OCI-LY1 (cell line): ENCODE measurements around the gene PARN.

Experiments used
- H2AFZ ChIP-seq: fragments of 200-600 bp; sonication (generic), shearing (Covaris generic); 2 replicates; pipeline ENCODE4 v1.6.0; 2014; ENCODE audit warnings: antibody characterized with exemption, mild to moderate bottlenecking, low read length
- H3F3A ChIP-seq: fragments of 200-600 bp; sonication (generic), shearing (Covaris generic); 2 replicates; pipeline ENCODE4 v1.6.0; 2014; ENCODE audit warnings: mild to moderate bottlenecking, antibody characterized with exemption, low read length, moderate library complexity; ENCODE audit not compliant: insufficient read depth
- H3K27ac ChIP-seq: fragments of 200-600 bp; sonication (generic); 2 replicates; pipeline ENCODE4 v1.5.1; 2014; ENCODE audit warnings: low read length, mixed run types, mild to moderate bottlenecking, low read depth; ENCODE audit not compliant: poor library complexity, severe bottlenecking
- H3K27me3 ChIP-seq: fragments of 200-600 bp; sonication (generic); 2 replicates; pipeline ENCODE4 v1.6.0; 2014; ENCODE audit warnings: antibody characterized with exemption, mild to moderate bottlenecking, low read length, moderate library complexity; ENCODE audit not compliant: insufficient read depth
- H3K36me3 ChIP-seq: fragments of 200-600 bp; sonication (generic); 2 replicates; pipeline ENCODE4 v1.6.1; 2014; ENCODE audit warnings: mild to moderate bottlenecking, antibody characterized with exemption, low read length, moderate library complexity, mixed read lengths; ENCODE audit not compliant: insufficient read depth
- H3K4me1 ChIP-seq: fragments of 200-600 bp; sonication (generic); 2 replicates; pipeline ENCODE4 v1.5.1; 2014; ENCODE audit warnings: mild to moderate bottlenecking, low read length, moderate library complexity; ENCODE audit not compliant: insufficient read depth, severe bottlenecking
- H3K4me2 ChIP-seq: fragments of 200-600 bp; sonication (generic), shearing (Covaris generic); 2 replicates; pipeline ENCODE4 v1.6.1; 2014; ENCODE audit warnings: low read length
- H3K4me3 ChIP-seq: fragments of 200-600 bp; sonication (generic); 2 replicates; pipeline ENCODE4 v1.5.1; 2014; ENCODE audit warnings: low read length, low read depth, mild to moderate bottlenecking, mixed read lengths; ENCODE audit not compliant: poor library complexity, severe bottlenecking
- H3K79me2 ChIP-seq: fragments of 200-600 bp; shearing (Covaris generic); 2 replicates; pipeline ENCODE4 v1.6.1; 2016; ENCODE audit warnings: mixed run types, low read length, mixed read lengths; ENCODE audit not compliant: insufficient read depth
- H3K9ac ChIP-seq: fragments of 200-600 bp; sonication (generic), shearing (Covaris generic); 2 replicates; pipeline ENCODE4 v1.6.1; 2014; ENCODE audit warnings: mild to moderate bottlenecking, low read length, mixed read lengths
- H3K9me2 ChIP-seq: fragments of 200-600 bp; sonication (generic), shearing (Covaris generic); 2 replicates; pipeline ENCODE4 v1.6.1; 2014; ENCODE audit warnings: low read depth, mild to moderate bottlenecking, low read length, mixed read lengths
- H3K9me3 ChIP-seq: fragments of 200-600 bp; shearing (Covaris generic); 2 replicates; pipeline ENCODE4 v1.6.1; 2014; ENCODE audit warnings: low read length, mixed read lengths
- H4K20me1 ChIP-seq: fragments of 200-600 bp; sonication (generic), shearing (Covaris generic); 2 replicates; pipeline ENCODE4 v1.6.0; 2016; ENCODE audit warnings: mild to moderate bottlenecking, low read length; ENCODE audit not compliant: insufficient read depth
- EZH2 ChIP-seq: fragments of 200-600 bp; sonication (generic), shearing (Covaris generic); IDR thresholded peaks from 2 replicates; pipeline ENCODE4 v1.8.0; 2017; ENCODE audit warnings: borderline replicate concordance, mixed run types, mild to moderate bottlenecking, antibody characterized with exemption, low read length, moderate library complexity, mixed read lengths
- TF ChIP-seq, protein P1 (sequence below): fragments of 200-600 bp; sonication (generic), shearing (Covaris generic); IDR thresholded peaks from 2 replicates; pipeline ENCODE4 v1.5.1; 2017; ENCODE audit warnings: mild to moderate bottlenecking, antibody characterized with exemption, low read length, moderate library complexity, mixed read lengths

PARN gene

DNA sequence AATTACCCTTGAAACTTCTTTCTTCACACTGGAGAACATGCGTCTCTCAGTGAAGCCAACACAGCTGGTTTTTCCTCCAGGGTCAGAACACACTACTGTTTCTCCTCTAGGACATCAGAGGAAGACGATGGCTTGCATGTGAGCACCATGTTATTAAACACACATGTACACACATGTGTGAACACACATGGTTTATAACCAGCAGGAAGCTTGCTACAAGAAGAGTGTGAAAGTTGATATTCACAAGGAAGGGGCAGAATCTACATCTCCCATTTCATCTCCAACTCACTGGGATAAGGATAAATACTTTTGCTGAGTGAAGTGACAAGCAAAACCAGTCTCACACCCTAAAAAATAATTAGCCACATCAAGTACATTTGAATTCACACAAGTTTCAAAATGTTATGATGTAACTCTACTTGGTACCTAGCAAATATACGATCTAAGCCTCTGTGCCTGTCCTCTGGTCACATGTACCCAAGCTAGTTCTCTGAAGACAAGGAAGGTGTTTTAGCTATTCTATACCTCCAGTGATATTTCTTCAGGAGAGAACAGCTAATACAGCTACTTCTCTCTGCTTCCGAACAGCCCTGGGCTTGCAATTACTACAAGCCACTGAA is 127.7 kb downstream of the PARN start:
- Histone ChIP-seq H3K4me3 (no peak overlapping the region), H3K27me3 (no peaks in the 10 kb centered on the region), H3F3A (no peaks in the 10 kb centered on the region), H4K20me1 (no peaks in the 10 kb centered on the region), H3K27ac (no peak overlapping the region), H3K9me3 (no peaks in the 10 kb centered on the region), H3K9me2 (no peaks in the 10 kb centered on the region), H2AFZ (no peak overlapping the region), H3K4me1 (peaks cover 6% of the 10 kb centered on the region), H3K79me2 (no peaks in the 10 kb centered on the region), H3K9ac (no peak overlapping the region), H3K36me3 (peaks cover 6% of the 10 kb centered on the region; the same call in 1 of the 2 replicates), H3K4me2 (no peak overlapping the region)
- TF ChIP-seq, protein P1, sequence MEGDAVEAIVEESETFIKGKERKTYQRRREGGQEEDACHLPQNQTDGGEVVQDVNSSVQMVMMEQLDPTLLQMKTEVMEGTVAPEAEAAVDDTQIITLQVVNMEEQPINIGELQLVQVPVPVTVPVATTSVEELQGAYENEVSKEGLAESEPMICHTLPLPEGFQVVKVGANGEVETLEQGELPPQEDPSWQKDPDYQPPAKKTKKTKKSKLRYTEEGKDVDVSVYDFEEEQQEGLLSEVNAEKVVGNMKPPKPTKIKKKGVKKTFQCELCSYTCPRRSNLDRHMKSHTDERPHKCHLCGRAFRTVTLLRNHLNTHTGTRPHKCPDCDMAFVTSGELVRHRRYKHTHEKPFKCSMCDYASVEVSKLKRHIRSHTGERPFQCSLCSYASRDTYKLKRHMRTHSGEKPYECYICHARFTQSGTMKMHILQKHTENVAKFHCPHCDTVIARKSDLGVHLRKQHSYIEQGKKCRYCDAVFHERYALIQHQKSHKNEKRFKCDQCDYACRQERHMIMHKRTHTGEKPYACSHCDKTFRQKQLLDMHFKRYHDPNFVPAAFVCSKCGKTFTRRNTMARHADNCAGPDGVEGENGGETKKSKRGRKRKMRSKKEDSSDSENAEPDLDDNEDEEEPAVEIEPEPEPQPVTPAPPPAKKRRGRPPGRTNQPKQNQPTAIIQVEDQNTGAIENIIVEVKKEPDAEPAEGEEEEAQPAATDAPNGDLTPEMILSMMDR = no peak
- TF ChIP-seq EZH2 = no peak

DNA sequence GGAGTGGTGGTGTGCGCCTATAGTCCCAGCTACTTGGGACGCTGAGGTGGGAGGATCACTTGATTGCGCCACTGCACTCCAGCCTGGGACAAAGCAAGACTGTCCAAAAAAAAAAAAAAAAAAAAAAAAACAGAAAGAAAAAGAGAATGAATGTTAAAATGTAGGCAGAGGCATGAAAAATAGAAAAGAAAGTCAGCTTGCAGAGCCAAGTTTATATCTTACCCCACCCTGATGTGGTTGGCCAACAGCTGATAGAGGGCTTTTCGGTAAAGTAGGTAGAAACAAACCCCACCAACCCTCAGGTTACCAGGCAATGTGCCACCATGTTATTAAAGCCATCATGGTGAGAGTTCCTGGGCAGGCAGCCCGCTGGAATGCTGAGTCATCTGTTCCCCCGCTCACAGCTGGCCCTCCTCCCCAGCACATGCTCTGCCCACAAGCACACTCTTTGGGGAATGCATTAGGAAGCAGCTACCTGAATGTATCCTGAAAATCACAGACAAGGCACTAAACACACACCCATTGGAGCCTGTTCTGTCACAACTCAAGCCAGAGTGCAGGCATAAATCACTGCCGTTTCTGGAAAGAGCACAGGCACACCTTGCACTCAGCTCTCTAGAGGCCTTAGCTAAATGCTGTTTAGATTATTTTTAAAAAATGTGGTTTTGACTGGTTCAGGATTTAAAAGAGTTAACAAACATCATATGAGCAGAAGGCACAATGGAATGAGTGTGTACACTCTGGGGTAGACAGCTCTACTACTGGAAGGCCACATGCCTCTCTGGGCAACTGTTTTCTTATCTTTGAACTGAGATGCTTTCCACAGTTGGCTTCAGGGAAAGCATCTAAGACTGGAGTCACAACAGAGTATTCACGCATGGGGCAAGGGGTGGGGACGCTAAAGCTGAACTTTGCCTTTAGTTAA is 128.5 kb downstream of the PARN start:
- H3K79me2 ChIP-seq = no peaks in the 10 kb centered on the region
- H3K36me3 ChIP-seq = peaks cover 6% of the 10 kb centered on the region; the same call in 1 of the 2 replicates
- no peaks in the 10 kb centered on the region for H3F3A ChIP-seq
- no peak overlapping the region for H3K4me2 ChIP-seq
- TF ChIP-seq, protein P1 = no peak
- no peak for TF ChIP-seq EZH2
- no peak overlapping the region for H2AFZ ChIP-seq
- H3K9me3 ChIP-seq = no peaks in the 10 kb centered on the region
- peaks cover 6% of the 10 kb centered on the region for H3K4me1 ChIP-seq
- no peaks in the 10 kb centered on the region for H4K20me1 ChIP-seq
- no peaks in the 10 kb centered on the region for H3K9me2 ChIP-seq
- no peak overlapping the region for H3K4me3 ChIP-seq
- no peak overlapping the region for H3K9ac ChIP-seq
- no peak overlapping the region for H3K27ac ChIP-seq
- no peaks in the 10 kb centered on the region for H3K27me3 ChIP-seq

DNA sequence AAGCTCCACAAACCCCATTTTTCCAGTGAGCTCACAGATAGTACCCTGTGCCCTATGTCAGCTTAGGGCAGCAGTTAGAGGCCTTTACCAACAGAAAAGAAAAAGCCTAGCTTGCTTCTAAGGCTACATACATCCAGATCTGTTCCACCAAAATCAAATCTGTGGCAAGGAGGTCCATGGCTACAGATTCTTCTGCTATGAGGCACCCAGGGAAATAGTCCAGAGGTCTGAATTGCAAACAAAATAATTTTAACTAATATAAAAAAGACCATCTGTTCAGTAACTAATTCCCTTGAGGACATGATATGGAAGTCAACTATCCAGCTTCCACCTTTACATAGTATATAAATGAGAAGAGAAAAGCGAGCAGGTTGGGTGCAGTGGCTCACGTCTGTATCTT is 129.3 kb downstream of the PARN start:
- no peak overlapping the region for H3K4me2 ChIP-seq
- H3K9me2 ChIP-seq = no peaks in the 10 kb centered on the region
- H3K27ac ChIP-seq = no peak overlapping the region
- no peak overlapping the region for H3K4me3 ChIP-seq
- no peaks in the 10 kb centered on the region for H3F3A ChIP-seq
- H3K79me2 ChIP-seq = no peaks in the 10 kb centered on the region
- no peak overlapping the region for H2AFZ ChIP-seq
- peaks cover 6% of the 10 kb centered on the region; the same call in 1 of the 2 replicates for H3K36me3 ChIP-seq
- no peak for TF ChIP-seq EZH2
- TF ChIP-seq, protein P1 = no peak
- H3K9me3 ChIP-seq = no peaks in the 10 kb centered on the region
- no peaks in the 10 kb centered on the region for H3K27me3 ChIP-seq
- no peaks in the 10 kb centered on the region for H3K4me1 ChIP-seq
- H4K20me1 ChIP-seq = no peaks in the 10 kb centered on the region
- no peak overlapping the region for H3K9ac ChIP-seq
